Aorta (tissue), 5 donors: Measurements from ENCODE around the gene RHOT2. TPM values are rescaled to one million over a fixed set of nuclear protein-coding genes. Genes with fewer than 3 reads are reported as not detected.

Experiments
- ATAC-seq: fragments of 200-7000 bp; cut with Tn5 transposase; one replicate; pipeline ENCODE4 v1.9.1; 2022; ENCODE audit warnings: moderate library complexity; ENCODE audit not compliant: low FRiP score
- DNase-seq, 2 donors: peaks; one replicate each; pipeline ENCODE4 v3.0.0-alpha.2; 2020
- H3K27ac ChIP-seq, 2 donors: one replicate each; pipeline ENCODE4 v1.5.1; 2013; ENCODE audit warnings: low read length in 2 of 2, mild to moderate bottlenecking in 2 of 2, moderate library complexity in 2 of 2, control low read depth in 1 of 2, inconsistent platforms in 1 of 2, low read depth in 1 of 2
- H3K27me3 ChIP-seq, 2 donors: one replicate each; pipeline ENCODE4 v1.6.1; 2013; ENCODE audit warnings: control low read depth in 1 of 2, low read length in 1 of 2, mild to moderate bottlenecking in 1 of 2, moderate library complexity in 1 of 2; ENCODE audit not compliant: insufficient read depth in 2 of 2, control insufficient read depth in 1 of 2
- H3K36me3 ChIP-seq, 2 donors: one replicate each; pipeline ENCODE4 v1.6.1; 2013; ENCODE audit warnings: control low read depth in 1 of 2, low read length in 1 of 2, mild to moderate bottlenecking in 1 of 2; ENCODE audit not compliant: insufficient read depth in 2 of 2, control insufficient read depth in 1 of 2
- H3K4me1 ChIP-seq, 2 donors: one replicate each; pipeline ENCODE4 v1.6.1; 2013; ENCODE audit warnings: low read length in 2 of 2, control low read depth in 1 of 2, mild to moderate bottlenecking in 1 of 2, moderate library complexity in 1 of 2; ENCODE audit not compliant: insufficient read depth in 2 of 2, control insufficient read depth in 1 of 2
- H3K4me3 ChIP-seq, 2 donors: one replicate each; pipeline ENCODE4 v1.5.1; 2013; ENCODE audit warnings: low read length in 2 of 2, control low read depth in 1 of 2, mild to moderate bottlenecking in 1 of 2
- H3K9me3 ChIP-seq: one replicate; pipeline ENCODE4 v1.6.1; 2013; ENCODE audit warnings: mild to moderate bottlenecking, low read length; ENCODE audit not compliant: control insufficient read depth
- WGBS, 2 donors: extraction: QIAGEN DNeasy Blood & Tissue Kit; methylation state at CpG; one replicate each; pipeline ENCODE4 v1.1.7; 2013; 5-methylcytosine and 5-hydroxymethylcytosine counted together
- intact Hi-C, 2 donors: fragments of 100-400 bp; cut with DNase I; formaldehyde crosslinking; loops; one replicate each; pipeline versions ENCODE4 v1.14.2 to v1.15.0; 2022
- polyA plus RNA-seq, 2 donors: library from polyadenylated mRNA; stranded (reverse); fragments of 200-250 nt; gene quantifications; one replicate each; pipeline ENCODE4 v1.2.3, GENCODE V29; 2013
- total RNA-seq, 2 donors: library from RNA; stranded (reverse); fragmentation: NEBNext Ultra II Directional; extraction: Animal tissue kit (Norgen Biotek cat#: 25700); gene quantifications; one replicate each; pipeline ENCODE4 v1.2.1, GENCODE V29; 2021
- donor health status: healthy with polysubstance abuse.
- donor health status: Bipolar disorder and iron deficiency.
- donor health status: DM: no; HTN: no; CAD: no.
- donor health status: DM: no; HTN: no; CAD: no.
- donor health status: DM: yes; HTN: yes; CAD: no.

Gene RHOT2
- total and polyA plus RNA-seq, 4 donors: 27.4 to 356 (median 86.6) TPM

- Histone ChIP-seq H3K36me3 (no peaks in the 10 kb centered on the region), H3K4me3 (no peak overlapping the region), H3K4me1 (no peaks in the 10 kb centered on the region), H3K9me3 (no peaks in the 10 kb centered on the region), H3K27me3 (no peaks in the 10 kb centered on the region), H3K27ac (no peak overlapping the region)
- intact Hi-C loops: no loop called here
- ATAC-seq: no peak
- 93 to 95% methylated on average over 13 of the region's 13 CpGs for WGBS, 2 donors
- DNase-seq: no peak
Observed at GRCh38 chr16:643050-643368, 24.9 kb upstream of the RHOT2 start.

DNA sequence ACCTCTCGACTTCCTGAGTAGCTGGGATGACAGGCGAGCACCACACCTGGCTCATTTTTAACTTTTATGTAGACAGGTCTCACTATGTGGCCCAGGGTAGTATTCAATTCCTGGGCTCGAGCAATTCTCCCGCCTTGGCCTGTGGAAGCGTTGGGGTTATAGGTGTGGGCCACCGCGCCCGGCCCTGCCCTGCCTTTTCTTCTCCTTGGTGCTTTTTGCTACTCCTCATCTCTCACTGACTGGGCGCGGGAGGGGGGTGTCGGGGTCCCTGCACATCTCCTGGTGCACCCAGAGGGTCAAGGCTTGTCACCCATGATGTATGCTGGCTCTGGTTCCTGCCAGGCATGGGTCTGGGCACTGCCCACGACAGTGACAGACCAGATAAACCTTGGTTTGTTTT, 23.4 kb upstream of the RHOT2 start:
- H3K4me3 ChIP-seq: no peak overlapping the region
- no peaks in the 10 kb centered on the region for H3K4me1 ChIP-seq
- DNase-seq (no peak), ATAC-seq (no peak)
- H3K27ac ChIP-seq: no peak overlapping the region
- H3K27me3 ChIP-seq: no peaks in the 10 kb centered on the region
- WGBS, 2 donors: 88 to 90% methylated on average over 12 of the region's 12 CpGs
- intact Hi-C loops: no loop called here
- no peaks in the 10 kb centered on the region for H3K9me3 ChIP-seq
- H3K36me3 ChIP-seq: no peaks in the 10 kb centered on the region

- no peak for ATAC-seq
- no peaks in the 10 kb centered on the region for H3K27me3 ChIP-seq
- no peak overlapping the region for H3K27ac ChIP-seq
- H3K36me3 ChIP-seq: no peaks in the 10 kb centered on the region
- intact Hi-C loops: no loop called here
- no peaks in the 10 kb centered on the region for H3K9me3 ChIP-seq
- no peaks in the 10 kb centered on the region for H3K4me1 ChIP-seq
- H3K4me3 ChIP-seq: no peak overlapping the region
- 75 to 79% methylated on average over 32 of the region's 32 CpGs for WGBS, 2 donors
- no peak for DNase-seq
Observed at GRCh38 chr16:645852-646678, 21.9 kb upstream of the RHOT2 start.

GRCh38 chr16:646679-647172, 21.2 kb upstream of the RHOT2 start:
- 80 to 84% methylated on average over 22 of the region's 22 CpGs for WGBS, 2 donors
- no peak for DNase-seq
- Histone ChIP-seq H3K27ac (no peak overlapping the region), H3K27me3 (no peaks in the 10 kb centered on the region), H3K9me3 (no peaks in the 10 kb centered on the region), H3K4me1 (no peaks in the 10 kb centered on the region), H3K4me3 (no peak overlapping the region), H3K36me3 (no peaks in the 10 kb centered on the region)
- intact Hi-C loops: no loop called here
- no peak for ATAC-seq

GRCh38 chr16:647173-647902, 20.6 kb upstream of the RHOT2 start:
- H3K4me3 ChIP-seq: no peak overlapping the region
- no peaks in the 10 kb centered on the region for H3K27me3 ChIP-seq
- intact Hi-C loops: no loop called here
- DNase-seq (no peak), ATAC-seq (no peak)
- 77 to 79% methylated on average over 25 of the region's 25 CpGs for WGBS, 2 donors
- no peaks in the 10 kb centered on the region for H3K4me1 ChIP-seq
- no peaks in the 10 kb centered on the region for H3K36me3 ChIP-seq
- H3K9me3 ChIP-seq: no peaks in the 10 kb centered on the region
- no peak overlapping the region for H3K27ac ChIP-seq

DNA sequence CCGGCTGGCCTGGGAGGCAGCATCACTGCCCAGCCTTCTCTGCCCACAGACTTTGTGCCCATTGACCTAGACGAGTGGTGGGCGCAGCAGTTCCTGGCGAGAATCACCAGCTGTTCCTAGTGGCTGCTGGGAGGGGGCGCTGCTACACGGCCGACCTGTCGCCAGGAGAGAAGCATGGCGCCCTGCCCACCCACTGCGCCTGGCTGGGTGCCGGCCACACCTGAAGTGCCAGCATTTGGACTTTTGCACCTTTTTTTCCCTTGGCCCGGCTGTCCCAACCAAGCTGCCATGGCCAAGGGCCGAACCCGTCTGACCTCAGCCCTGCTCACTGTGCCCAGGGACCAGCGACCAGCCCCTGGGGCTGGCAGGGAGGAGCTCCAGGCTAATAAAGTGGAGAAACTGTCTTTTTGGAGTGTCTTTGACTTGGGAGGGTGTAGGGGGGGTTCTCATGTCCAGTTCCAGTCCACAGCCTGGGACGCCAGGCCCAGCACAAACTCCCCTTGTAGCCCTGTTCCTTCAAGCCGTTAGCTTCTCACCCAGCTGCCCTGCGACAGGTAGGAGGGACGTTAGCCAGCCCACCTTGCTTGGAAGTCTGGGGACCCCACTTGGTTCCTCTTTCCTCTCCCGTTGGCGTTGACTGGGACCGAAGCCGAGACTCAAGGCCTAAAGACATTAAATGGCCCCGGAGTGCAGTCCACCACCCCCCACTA, 19.7 kb upstream of the RHOT2 start:
- DNase-seq: no peak
- WGBS, 2 donors: 28 to 38% methylated on average over 24 of the region's 24 CpGs
- H3K27me3 ChIP-seq: no peaks in the 10 kb centered on the region
- H3K4me1 ChIP-seq: no peaks in the 10 kb centered on the region
- H3K36me3 ChIP-seq: no peaks in the 10 kb centered on the region
- H3K4me3 ChIP-seq: peak overlapping the region; percentile 64 to 68
- intact Hi-C loops: no loop called here
- H3K9me3 ChIP-seq: no peaks in the 10 kb centered on the region
- peak overlapping the region in 1 of 2 donors; percentile 53 for H3K27ac ChIP-seq
- ATAC-seq: no peak

DNA sequence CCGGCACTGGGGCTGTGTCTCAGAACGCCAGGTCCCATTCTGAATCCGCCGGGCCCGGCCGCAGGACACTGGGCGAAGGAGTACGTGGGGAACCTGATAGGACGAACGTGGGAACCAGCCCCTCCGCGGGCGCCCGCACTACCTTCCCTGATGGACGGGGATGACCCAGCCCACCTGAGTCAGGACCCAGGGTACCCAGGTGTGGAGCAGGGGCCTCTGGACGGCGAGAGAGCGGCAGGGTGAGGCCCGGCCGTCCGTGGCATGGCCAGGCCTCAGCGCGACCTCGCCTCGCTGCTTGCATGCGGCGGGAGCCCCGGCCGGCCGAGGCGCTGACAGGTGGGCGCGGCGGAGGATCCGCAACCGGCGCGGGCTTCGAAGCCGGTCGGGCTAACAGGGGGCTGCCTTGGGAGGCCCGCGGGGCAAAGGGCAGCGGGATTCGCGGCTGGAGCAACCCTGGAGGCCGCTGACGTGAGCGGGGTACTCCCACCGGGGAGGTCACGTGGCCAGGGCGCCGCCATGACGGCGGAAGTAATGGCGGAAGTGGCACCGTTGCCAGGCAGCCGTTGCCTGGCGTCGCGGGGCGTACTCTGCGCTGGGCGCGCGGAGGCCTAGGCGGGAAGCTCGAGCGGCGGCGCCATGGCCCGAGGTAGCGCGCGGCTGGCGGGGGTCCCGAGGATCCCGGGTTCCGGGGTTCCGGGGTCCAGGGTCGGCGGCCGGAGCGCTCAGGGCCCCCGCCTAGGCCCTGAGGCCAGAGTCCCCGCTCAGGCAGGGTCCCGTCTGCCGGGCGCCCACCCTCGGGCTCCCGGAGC, 18.9 kb upstream of the RHOT2 start, which contains the start of gene WDR90:
WDR90 (plus strand) TSS at position 585 of the 809 bp plus-strand sequence; CDS start at position 637, 52 bp downstream.
- Histone ChIP-seq H3K9me3 (no peaks in the 10 kb centered on the region), H3K27ac (peak within 1 kb of the TSS in 1 of 2 donors; percentile 53), H3K36me3 (no peaks in the 10 kb centered on the region), H3K27me3 (no peaks in the 10 kb centered on the region), H3K4me3 (peak within 1 kb of the TSS; percentile 64 to 68), H3K4me1 (no peaks in the 10 kb centered on the region)
- ATAC-seq (peak; percentile 93), DNase-seq (peak; percentile 96 to 98)
- 1% methylated on average over 87 to 91 of the region's 91 CpGs for WGBS, 2 donors
- intact Hi-C loops: no loop called here

DNA sequence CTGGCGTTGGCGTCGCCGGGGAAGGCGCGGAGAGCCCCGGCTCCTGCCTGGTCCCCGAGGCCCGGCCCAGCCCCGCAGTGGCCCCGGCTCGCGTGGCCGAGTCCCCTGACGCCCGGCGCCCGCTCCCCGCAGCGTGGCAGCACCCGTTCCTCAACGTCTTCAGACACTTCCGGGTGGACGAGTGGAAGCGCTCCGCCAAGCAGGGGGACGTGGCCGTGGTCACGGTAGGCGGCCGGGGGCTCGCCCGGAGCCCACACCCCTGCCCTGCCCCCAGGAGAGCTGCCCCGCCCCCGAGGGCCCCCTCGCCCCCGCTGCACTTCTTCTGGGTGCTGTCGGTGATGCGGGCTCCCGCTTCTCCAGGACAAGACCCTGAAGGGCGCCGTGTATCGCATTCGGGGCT, 18.3 kb upstream of the RHOT2 start:
- no peak for ATAC-seq
- intact Hi-C loops: no loop called here
- no peaks in the 10 kb centered on the region for H3K9me3 ChIP-seq
- DNase-seq: no peak
- H3K4me1 ChIP-seq: no peaks in the 10 kb centered on the region
- H3K27me3 ChIP-seq: no peaks in the 10 kb centered on the region
- peak overlapping the region; percentile 29 to 68 for H3K4me3 ChIP-seq
- no peak overlapping the region for H3K27ac ChIP-seq
- WGBS, 2 donors: 1 to 2% methylated on average over 31 to 44 of the region's 44 CpGs
- no peaks in the 10 kb centered on the region for H3K36me3 ChIP-seq
